Panc1 (cell line): ENCODE results near the gene FHIT. TPM values are rescaled to one million over a fixed set of nuclear protein-coding genes. Genes with fewer than 3 reads are reported as not detected.

Experiments
- ATAC-seq: fragments of 200-7000 bp; cut with Tn5 transposase; 2 replicates; pipeline ENCODE4 v1.9.1; 2020; ENCODE audit warnings: mild to moderate bottlenecking, moderate library complexity
- BruUV-seq: library from RNA; stranded (reverse); fragments of 400-500 nt; replicated peaks from 2 replicates; lab custom pipeline; 2021; lab: Mats Ljungman, UMichigan
- CTCF ChIA-PET: fragments of 300-600 bp; sonication (Branson Sonifier 250); formaldehyde crosslinking; loops from one replicate; lab custom pipeline; 2022; ENCODE audit warnings: antibody characterized with exemption; lab: Charles Lee
- POLR2A ChIA-PET: fragments of 300-600 bp; sonication (Branson Sonifier 250); formaldehyde crosslinking; loops from one replicate; lab custom pipeline; 2022; ENCODE audit warnings: antibody characterized with exemption; lab: Charles Lee
- DNase-seq: peaks from one replicate; pipeline ENCODE4 v3.0.0-alpha.2; 2010; ENCODE audit warnings: low read depth, low spot score
- H3K27ac ChIP-seq: 2 replicates; pipeline ENCODE4 v1.5.1; 2011; ENCODE audit warnings: mild to moderate bottlenecking, low read length, inconsistent platforms
- H3K27me3 ChIP-seq: fragments of 200-500 bp; sonication (Bioruptor generic); 2 replicates; pipeline ENCODE4 v1.6.0; 2014; ENCODE audit warnings: low read length, inconsistent platforms; ENCODE audit not compliant: control insufficient read depth, insufficient read depth
- H3K36me3 ChIP-seq: fragments of 200-500 bp; sonication (Bioruptor generic); 2 replicates; pipeline ENCODE4 v1.5.1; 2014; ENCODE audit warnings: inconsistent platforms, mild to moderate bottlenecking, low read length, moderate library complexity; ENCODE audit not compliant: control insufficient read depth, insufficient read depth
- H3K4me1 ChIP-seq: 2 replicates; pipeline ENCODE4 v1.5.1; 2011; ENCODE audit warnings: inconsistent platforms, mild to moderate bottlenecking, low read length, moderate library complexity; ENCODE audit not compliant: control insufficient read depth, insufficient read depth
- H3K4me3 ChIP-seq, 2 experiments: 2 replicates each; pipeline ENCODE4 v1.5.1; 2011 to 2012; ENCODE audit warnings: low read depth in 2 of 2, low read length in 2 of 2, mild to moderate bottlenecking in 2 of 2, inconsistent platforms in 1 of 2, moderate library complexity in 1 of 2
- H3K9me3 ChIP-seq: fragments of 200-500 bp; sonication (Bioruptor generic); 2 replicates; pipeline ENCODE4 v1.5.1; 2014; ENCODE audit warnings: low read depth, mild to moderate bottlenecking, inconsistent platforms, low read length, moderate library complexity; ENCODE audit not compliant: control insufficient read depth, insufficient read depth
- POLR2AphosphoS5 ChIP-seq: IDR thresholded peaks from 2 replicates; pipeline ENCODE4 v1.6.1; 2012; ENCODE audit warnings: mild to moderate bottlenecking, low read depth, low read length, moderate library complexity
- SIN3A ChIP-seq: IDR thresholded peaks from 2 replicates; pipeline ENCODE4 v1.6.1; 2012; ENCODE audit warnings: low read depth, mild to moderate bottlenecking, low read length, moderate library complexity, borderline replicate concordance; ENCODE audit not compliant: insufficient read depth
- TCF7L2 ChIP-seq: IDR thresholded peaks from 2 replicates; pipeline ENCODE4 v1.6.1; 2011; ENCODE audit warnings: mild to moderate bottlenecking, low read depth, low read length, inconsistent platforms
- in situ Hi-C: cut with HindIII; loops from 2 replicates; pipeline ENCODE4 v1.10.0; 2016; ENCODE audit warnings: low sequenced_read_pairs, low pct_unique_long_range_greater_than_20kb
- intact Hi-C: fragments of 100-400 bp; cut with micrococcal nuclease; formaldehyde crosslinking; loops from one replicate; pipeline ENCODE4 v1.10.0; 2022; ENCODE audit not compliant: unreplicated experiment
- total RNA-seq: library from RNA; stranded (reverse); gene quantifications from one replicate; pipeline ENCODE4 v1.2.1, GENCODE V29; 2021; ENCODE audit not compliant: unreplicated experiment
- TF ChIP-seq, protein P1 (sequence below), 2 experiments: IDR thresholded peaks; 2 replicates each; pipeline ENCODE4 v1.6.1; 2011 to 2012; ENCODE audit warnings: low read depth in 2 of 2, control low read depth in 1 of 2, low read length in 1 of 2, mild to moderate bottlenecking in 1 of 2, moderate library complexity in 1 of 2; ENCODE audit not compliant: insufficient read depth in 1 of 2
- TF ChIP-seq, protein P2 (sequence below): fragments of 450-650 bp; IDR thresholded peaks from 2 replicates; pipeline ENCODE4 v1.5.1; 2017; ENCODE audit warnings: mild to moderate bottlenecking

Gene FHIT
- total RNA-seq, 1 experiment from 2014 or later, result 2.2 TPM

DNA sequence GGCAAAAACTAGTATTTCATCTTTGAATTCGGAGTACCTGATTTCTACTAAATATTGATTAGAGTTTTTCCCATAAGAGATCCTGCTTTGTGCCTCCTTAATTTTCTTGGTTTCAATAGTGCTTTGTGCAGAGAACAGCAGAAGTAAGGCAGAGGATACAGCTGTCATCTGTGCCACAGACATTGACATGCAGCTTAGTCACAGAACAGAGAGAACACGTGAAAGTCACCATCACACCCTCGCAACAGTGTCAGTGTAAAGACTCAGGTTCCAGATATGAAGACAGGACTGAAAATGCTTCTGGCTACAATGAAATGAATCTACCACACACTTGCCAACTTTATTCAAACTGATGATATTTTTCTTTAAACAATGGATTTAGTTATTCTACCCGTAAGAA is 1258.7 kb downstream of the FHIT start:
- Histone ChIP-seq H3K4me1 (no peaks in the 10 kb centered on the region), H3K27ac (no peak overlapping the region), H3K36me3 (no peaks in the 10 kb centered on the region), H3K4me3 (no peak overlapping the region), H3K27me3 (no peaks in the 10 kb centered on the region), H3K9me3 (no peaks in the 10 kb centered on the region)
- ChIA-PET POLR2A (no interaction called here), CTCF (no interaction called here)
- in situ Hi-C loops, result no loop called here
- ATAC-seq (no peak), DNase-seq (no peak)
- intact Hi-C loops, result no loop called here
- TF ChIP-seq, protein P1, sequence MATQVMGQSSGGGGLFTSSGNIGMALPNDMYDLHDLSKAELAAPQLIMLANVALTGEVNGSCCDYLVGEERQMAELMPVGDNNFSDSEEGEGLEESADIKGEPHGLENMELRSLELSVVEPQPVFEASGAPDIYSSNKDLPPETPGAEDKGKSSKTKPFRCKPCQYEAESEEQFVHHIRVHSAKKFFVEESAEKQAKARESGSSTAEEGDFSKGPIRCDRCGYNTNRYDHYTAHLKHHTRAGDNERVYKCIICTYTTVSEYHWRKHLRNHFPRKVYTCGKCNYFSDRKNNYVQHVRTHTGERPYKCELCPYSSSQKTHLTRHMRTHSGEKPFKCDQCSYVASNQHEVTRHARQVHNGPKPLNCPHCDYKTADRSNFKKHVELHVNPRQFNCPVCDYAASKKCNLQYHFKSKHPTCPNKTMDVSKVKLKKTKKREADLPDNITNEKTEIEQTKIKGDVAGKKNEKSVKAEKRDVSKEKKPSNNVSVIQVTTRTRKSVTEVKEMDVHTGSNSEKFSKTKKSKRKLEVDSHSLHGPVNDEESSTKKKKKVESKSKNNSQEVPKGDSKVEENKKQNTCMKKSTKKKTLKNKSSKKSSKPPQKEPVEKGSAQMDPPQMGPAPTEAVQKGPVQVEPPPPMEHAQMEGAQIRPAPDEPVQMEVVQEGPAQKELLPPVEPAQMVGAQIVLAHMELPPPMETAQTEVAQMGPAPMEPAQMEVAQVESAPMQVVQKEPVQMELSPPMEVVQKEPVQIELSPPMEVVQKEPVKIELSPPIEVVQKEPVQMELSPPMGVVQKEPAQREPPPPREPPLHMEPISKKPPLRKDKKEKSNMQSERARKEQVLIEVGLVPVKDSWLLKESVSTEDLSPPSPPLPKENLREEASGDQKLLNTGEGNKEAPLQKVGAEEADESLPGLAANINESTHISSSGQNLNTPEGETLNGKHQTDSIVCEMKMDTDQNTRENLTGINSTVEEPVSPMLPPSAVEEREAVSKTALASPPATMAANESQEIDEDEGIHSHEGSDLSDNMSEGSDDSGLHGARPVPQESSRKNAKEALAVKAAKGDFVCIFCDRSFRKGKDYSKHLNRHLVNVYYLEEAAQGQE (IDR thresholded peaks at IDR 0.05; ENCODE audit: insufficient read depth in 1 of 2, low read depth in 2 of 2, low read length in 1 of 2), result no peak
- TF ChIP-seq SIN3A, result no peak
- TF ChIP-seq, protein P2, sequence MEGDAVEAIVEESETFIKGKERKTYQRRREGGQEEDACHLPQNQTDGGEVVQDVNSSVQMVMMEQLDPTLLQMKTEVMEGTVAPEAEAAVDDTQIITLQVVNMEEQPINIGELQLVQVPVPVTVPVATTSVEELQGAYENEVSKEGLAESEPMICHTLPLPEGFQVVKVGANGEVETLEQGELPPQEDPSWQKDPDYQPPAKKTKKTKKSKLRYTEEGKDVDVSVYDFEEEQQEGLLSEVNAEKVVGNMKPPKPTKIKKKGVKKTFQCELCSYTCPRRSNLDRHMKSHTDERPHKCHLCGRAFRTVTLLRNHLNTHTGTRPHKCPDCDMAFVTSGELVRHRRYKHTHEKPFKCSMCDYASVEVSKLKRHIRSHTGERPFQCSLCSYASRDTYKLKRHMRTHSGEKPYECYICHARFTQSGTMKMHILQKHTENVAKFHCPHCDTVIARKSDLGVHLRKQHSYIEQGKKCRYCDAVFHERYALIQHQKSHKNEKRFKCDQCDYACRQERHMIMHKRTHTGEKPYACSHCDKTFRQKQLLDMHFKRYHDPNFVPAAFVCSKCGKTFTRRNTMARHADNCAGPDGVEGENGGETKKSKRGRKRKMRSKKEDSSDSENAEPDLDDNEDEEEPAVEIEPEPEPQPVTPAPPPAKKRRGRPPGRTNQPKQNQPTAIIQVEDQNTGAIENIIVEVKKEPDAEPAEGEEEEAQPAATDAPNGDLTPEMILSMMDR, result no peak
- no peak for TF ChIP-seq POLR2AphosphoS5
- no peak for TF ChIP-seq TCF7L2
- BruUV-seq, result no TSS peak

DNA sequence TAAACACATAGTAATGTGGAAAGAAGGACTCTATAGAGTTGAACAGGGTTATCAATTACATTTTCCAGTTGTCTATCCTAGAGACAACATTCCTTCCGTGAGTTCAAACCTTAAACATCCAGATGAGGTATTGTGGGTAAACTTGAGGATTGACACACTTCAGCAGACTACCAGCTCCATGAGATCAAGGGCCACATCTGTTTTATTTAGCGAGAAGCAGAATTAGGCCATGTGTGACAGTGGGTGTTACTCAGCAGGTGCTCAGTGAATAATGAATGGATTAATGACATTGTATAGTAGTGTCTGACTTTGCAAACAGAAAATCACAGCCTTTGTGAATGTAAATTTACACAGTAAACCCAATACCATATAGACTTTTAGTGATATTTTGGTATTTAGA is 1260.3 kb downstream of the FHIT start:
- in situ Hi-C loops, result no loop called here
- intact Hi-C loops, result no loop called here
- Histone ChIP-seq H3K27me3 (no peaks in the 10 kb centered on the region), H3K27ac (no peak overlapping the region), H3K9me3 (no peaks in the 10 kb centered on the region), H3K4me3 (no peak overlapping the region), H3K4me1 (no peaks in the 10 kb centered on the region), H3K36me3 (no peaks in the 10 kb centered on the region)
- TF ChIP-seq, protein P2, result no peak
- TF ChIP-seq SIN3A, result no peak
- TF ChIP-seq POLR2AphosphoS5, result no peak
- ChIA-PET POLR2A (no interaction called here), CTCF (no interaction called here)
- no TSS peak for BruUV-seq
- DNase-seq (no peak), ATAC-seq (no peak)
